ENCODE data around the gene GOLGA8R. TPM values are rescaled to one million over a fixed set of nuclear protein-coding genes. Genes with fewer than 3 reads are reported as not detected.
A peak's percentile ranks its signal among the peaks of the same experiment; 100 is the strongest.
"Not testable (repeated sequence)": the region's sequence is repeated elsewhere in the genome, so short reads cannot be mapped to it uniquely, and the experiment has no call there.

Gene GOLGA8R
- total RNA-seq, 4 donors from 2014 or later, result 2.2 to 2.9 (median 2.7) TPM

- DNase-seq (ENCODE audit: extremely low spot score); H3K4me3 ChIP-seq; H3K36me3 ChIP-seq; H3K27me3 ChIP-seq; H3K27ac ChIP-seq (replicated peaks in 1 of 4); H3K4me1 ChIP-seq; intact Hi-C loops (cut with DNase I); H3K9me3 ChIP-seq: not testable (repeated sequence)
- no CpG with 5 or more reads among the region's 5 CpGs for WGBS
Observed at GRCh38 chr15:30377082-30377413, 37.0 kb downstream of the GOLGA8R start.

GRCh38 chr15:30376375-30377081 is 37.5 kb downstream of the GOLGA8R start:
- DNase-seq (ENCODE audit: extremely low spot score); intact Hi-C loops (cut with DNase I); H3K27me3 ChIP-seq; H3K4me1 ChIP-seq; H3K27ac ChIP-seq (replicated peaks in 1 of 4); H3K4me3 ChIP-seq; H3K9me3 ChIP-seq; H3K36me3 ChIP-seq: not testable (repeated sequence)
- WGBS, result no CpG with 5 or more reads among the region's 17 CpGs

- peak; percentile 62 for DNase-seq (ENCODE audit: extremely low spot score)
- H3K4me1 ChIP-seq; intact Hi-C loops (cut with DNase I); H3K36me3 ChIP-seq; H3K4me3 ChIP-seq; H3K27me3 ChIP-seq; H3K9me3 ChIP-seq; H3K27ac ChIP-seq (replicated peaks in 1 of 4): not testable (repeated sequence)
- WGBS, result 55% methylated on average over 4 of the region's 4 CpGs
Observed at GRCh38 chr15:30375872-30376271, 38.2 kb downstream of the GOLGA8R start.

DNA sequence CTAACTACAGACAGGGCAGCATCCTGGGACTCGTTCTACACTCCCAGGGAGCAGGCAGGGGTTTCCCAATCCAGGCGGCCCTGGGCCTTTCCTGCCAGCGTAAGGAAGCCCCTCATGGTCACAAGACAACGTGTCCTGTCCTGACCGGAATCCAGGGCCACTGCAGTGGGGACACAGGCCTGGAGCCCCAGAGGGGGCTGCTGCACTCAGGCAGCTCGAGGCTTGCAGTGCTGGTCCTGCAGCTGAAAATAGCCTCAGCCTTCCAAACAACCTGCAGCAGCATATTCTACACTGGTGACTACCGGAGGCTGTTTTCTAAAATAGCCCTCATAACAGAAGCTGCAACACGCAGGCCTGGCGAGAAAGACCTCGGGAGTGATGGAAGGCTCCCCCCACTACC is 39.2 kb downstream of the GOLGA8R start:
- H3K9me3 ChIP-seq; H3K4me1 ChIP-seq; DNase-seq (ENCODE audit: extremely low spot score); H3K4me3 ChIP-seq; H3K27me3 ChIP-seq; H3K27ac ChIP-seq (replicated peaks in 1 of 4); intact Hi-C loops (cut with DNase I); H3K36me3 ChIP-seq: not testable (repeated sequence)
- no CpG with 5 or more reads among the region's 10 CpGs for WGBS

GRCh38 chr15:30368271-30368670 is 45.8 kb downstream of the GOLGA8R start:
- H3K9me3 ChIP-seq; H3K36me3 ChIP-seq; H3K27ac ChIP-seq (replicated peaks in 1 of 4); H3K4me1 ChIP-seq; DNase-seq (ENCODE audit: extremely low spot score); intact Hi-C loops (cut with DNase I); H3K27me3 ChIP-seq; H3K4me3 ChIP-seq: not testable (repeated sequence)
- no CpG with 5 or more reads among the region's 3 CpGs for WGBS

GRCh38 chr15:30367246-30367645 is 46.8 kb downstream of the GOLGA8R start:
- H3K27ac ChIP-seq (replicated peaks in 1 of 4); H3K27me3 ChIP-seq; H3K36me3 ChIP-seq; DNase-seq (ENCODE audit: extremely low spot score); H3K9me3 ChIP-seq; H3K4me3 ChIP-seq; intact Hi-C loops (cut with DNase I); H3K4me1 ChIP-seq: not testable (repeated sequence)
- WGBS, result 95% methylated on average over 13 of the region's 17 CpGs

GRCh38 chr15:30361404-30361803 is 52.7 kb downstream of the GOLGA8R start:
- whole genome bisulfite sequencing, result 65% methylated on average over 3 of the region's 5 CpGs
- intact Hi-C loops (cut with DNase I); H3K27ac ChIP-seq (replicated peaks in 1 of 4); H3K4me1 ChIP-seq; DNase-seq (ENCODE audit: extremely low spot score); H3K27me3 ChIP-seq; H3K4me3 ChIP-seq; H3K9me3 ChIP-seq; H3K36me3 ChIP-seq: not testable (repeated sequence)

DNA sequence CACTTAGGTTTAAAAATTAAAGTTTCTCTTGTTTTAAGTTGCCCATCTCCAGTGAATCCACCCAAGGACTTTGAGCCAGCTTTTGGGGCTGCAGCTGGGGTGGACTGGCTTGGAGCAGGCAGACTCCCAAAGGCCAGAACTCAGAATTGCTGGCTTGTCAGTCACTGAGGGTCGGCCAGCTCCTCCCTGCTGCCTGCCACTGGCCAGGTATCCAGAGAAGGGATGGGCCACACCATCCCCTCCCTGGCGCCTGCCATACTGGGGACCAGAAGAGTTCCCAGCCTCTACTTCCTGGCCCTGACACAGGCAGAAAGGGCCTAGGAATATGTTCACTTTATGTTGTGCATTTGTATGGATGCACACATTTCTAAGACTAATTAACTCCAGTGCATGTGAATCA is 53.1 kb downstream of the GOLGA8R start:
- H3K9me3 ChIP-seq; H3K4me3 ChIP-seq; H3K36me3 ChIP-seq; H3K27me3 ChIP-seq; DNase-seq (ENCODE audit: extremely low spot score); H3K4me1 ChIP-seq; H3K27ac ChIP-seq (replicated peaks in 1 of 4); intact Hi-C loops (cut with DNase I): not testable (repeated sequence)
- no CpG with 5 or more reads among the region's 2 CpGs for WGBS

GRCh38 chr15:30355043-30355442 is 59.0 kb downstream of the GOLGA8R start:
- intact Hi-C loops (cut with DNase I); H3K4me3 ChIP-seq; H3K27me3 ChIP-seq; H3K4me1 ChIP-seq; DNase-seq (ENCODE audit: extremely low spot score); H3K27ac ChIP-seq (replicated peaks in 1 of 4); H3K9me3 ChIP-seq; H3K36me3 ChIP-seq: not testable (repeated sequence)
- WGBS, result 36% methylated on average over 5 of the region's 6 CpGs

Small RNAs within 50 kb of the gene (small RNA-seq; reads per million reads assigned to genes)
- gene AC019322.2 (0 reads per million in 3 donors), gene RF00019 (0 reads per million in 3 donors), gene RF00096 (0 reads per million in 3 donors), gene RN7SL196P (0 reads per million in 3 donors)

Other genes starting within 250 kb of the GOLGA8R start
- under 1 TPM; 0.17 to 0.83 (median 0.64) TPM for gene CHRFAM7A, start 20.7 kb downstream of the GOLGA8R start, total RNA-seq
- 1 to 10 TPM in 3 of 4 donors, under 1 TPM in 1; 0.98 to 2.1 (median 1.6) TPM for gene GOLGA8Q, start 137.8 kb upstream of the GOLGA8R start, total RNA-seq
- gene GOLGA8H, start 189.8 kb upstream of the GOLGA8R start, total RNA-seq, result 1 to 10 TPM in 1 of 4 donors, under 1 TPM in 3; 0.33 to 1.1 (median 0.61) TPM

Measured in esophagus muscularis mucosa (tissue), 4 donors.